ENCODE results near the gene BRPF1.

Gene BRPF1

GRCh38 chr3:9690451-9691450 lies 40.8 kb upstream of the BRPF1 start:
- intact Hi-C loops (cut with DNase I; ENCODE audit: low total_unique reads) = no loop called here
- H3K9me3 ChIP-seq = no peaks in the 10 kb centered on the region
- H3K27ac ChIP-seq = no peak overlapping the region
- peaks cover 94 to 100% (median 97%) of the 10 kb centered on the region in 3 donors for H3K36me3 ChIP-seq
- no peak for DNase-seq
- H3K4me3 ChIP-seq = no peak overlapping the region
- H3K4me1 ChIP-seq = no peaks in the 10 kb centered on the region
- H3K27me3 ChIP-seq = no peaks in the 10 kb centered on the region
- TF ChIP-seq, protein P1, sequence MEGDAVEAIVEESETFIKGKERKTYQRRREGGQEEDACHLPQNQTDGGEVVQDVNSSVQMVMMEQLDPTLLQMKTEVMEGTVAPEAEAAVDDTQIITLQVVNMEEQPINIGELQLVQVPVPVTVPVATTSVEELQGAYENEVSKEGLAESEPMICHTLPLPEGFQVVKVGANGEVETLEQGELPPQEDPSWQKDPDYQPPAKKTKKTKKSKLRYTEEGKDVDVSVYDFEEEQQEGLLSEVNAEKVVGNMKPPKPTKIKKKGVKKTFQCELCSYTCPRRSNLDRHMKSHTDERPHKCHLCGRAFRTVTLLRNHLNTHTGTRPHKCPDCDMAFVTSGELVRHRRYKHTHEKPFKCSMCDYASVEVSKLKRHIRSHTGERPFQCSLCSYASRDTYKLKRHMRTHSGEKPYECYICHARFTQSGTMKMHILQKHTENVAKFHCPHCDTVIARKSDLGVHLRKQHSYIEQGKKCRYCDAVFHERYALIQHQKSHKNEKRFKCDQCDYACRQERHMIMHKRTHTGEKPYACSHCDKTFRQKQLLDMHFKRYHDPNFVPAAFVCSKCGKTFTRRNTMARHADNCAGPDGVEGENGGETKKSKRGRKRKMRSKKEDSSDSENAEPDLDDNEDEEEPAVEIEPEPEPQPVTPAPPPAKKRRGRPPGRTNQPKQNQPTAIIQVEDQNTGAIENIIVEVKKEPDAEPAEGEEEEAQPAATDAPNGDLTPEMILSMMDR (IDR thresholded peaks at IDR 0.05) = no peak

GRCh38 chr3:9691636-9692035 lies 39.9 kb upstream of the BRPF1 start:
- no peak overlapping the region for H3K4me3 ChIP-seq
- no peak overlapping the region for H3K27ac ChIP-seq
- intact Hi-C loops (cut with DNase I; ENCODE audit: low total_unique reads) = no loop called here
- H3K36me3 ChIP-seq = peaks cover 92 to 100% (median 93%) of the 10 kb centered on the region in 3 donors
- H3K9me3 ChIP-seq = no peaks in the 10 kb centered on the region
- H3K27me3 ChIP-seq = no peaks in the 10 kb centered on the region
- TF ChIP-seq, protein P1 (IDR thresholded peaks at IDR 0.05) = no peak
- H3K4me1 ChIP-seq = no peaks in the 10 kb centered on the region
- no peak for DNase-seq

DNA sequence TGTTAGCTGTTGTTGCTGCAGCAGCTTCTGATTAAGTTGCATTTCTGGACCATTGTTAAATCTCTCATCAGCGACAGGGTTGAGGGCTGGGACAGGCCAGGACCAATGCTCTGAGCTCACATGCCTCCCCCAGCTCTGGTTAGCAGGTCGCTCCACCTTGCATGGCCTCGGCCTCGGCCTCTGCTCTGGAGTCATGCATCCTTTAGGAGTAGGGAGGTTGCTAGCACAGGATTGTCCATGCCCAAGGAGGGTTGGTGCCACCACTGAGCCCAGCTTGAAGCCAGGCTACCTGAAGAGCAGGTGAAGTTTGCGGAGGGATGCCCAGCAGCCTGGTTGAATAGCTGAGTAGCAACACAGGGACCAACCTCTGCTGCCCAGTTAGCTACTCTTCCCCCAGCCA lies 39.1 kb upstream of the BRPF1 start:
- no peaks in the 10 kb centered on the region for H3K27me3 ChIP-seq

DNA sequence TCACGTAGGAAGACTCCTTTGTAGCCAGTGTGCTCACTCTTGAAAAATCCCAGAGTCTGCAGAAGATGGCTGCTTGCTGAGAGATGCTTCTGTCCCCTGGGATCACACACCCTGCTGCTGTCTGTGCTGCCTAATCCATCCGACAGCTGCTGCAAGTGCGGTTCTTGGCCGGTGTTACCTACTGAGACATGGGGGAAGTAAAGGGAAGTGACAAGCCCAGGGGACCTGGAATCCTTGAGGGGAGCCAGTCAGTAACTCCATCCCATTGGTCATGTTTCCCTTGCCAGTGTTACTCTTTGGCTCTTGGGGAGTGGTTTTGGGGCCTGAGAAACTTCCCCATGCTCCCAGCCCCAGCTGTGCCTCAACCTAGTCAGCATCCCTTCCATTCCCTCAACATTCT lies 36.2 kb upstream of the BRPF1 start:
- DNase-seq = no peak
- peaks cover 61 to 100% (median 92%) of the 10 kb centered on the region in 3 donors for H3K36me3 ChIP-seq

More for the DNA sequence above, 39.1 kb upstream of the BRPF1 start:
- H3K27ac ChIP-seq = no peak overlapping the region
- TF ChIP-seq, protein P1 (IDR thresholded peaks at IDR 0.05) = no peak
- intact Hi-C loops (cut with DNase I; ENCODE audit: low total_unique reads) = no loop called here
- no peaks in the 10 kb centered on the region for H3K9me3 ChIP-seq
- no peaks in the 10 kb centered on the region for H3K4me1 ChIP-seq
- H3K4me3 ChIP-seq = no peak overlapping the region
- peaks cover 84 to 100% (median 92%) of the 10 kb centered on the region in 3 donors for H3K36me3 ChIP-seq
- no peak for DNase-seq

GRCh38 chr3:9695746-9696145 lies 35.8 kb upstream of the BRPF1 start:
- no peaks in the 10 kb centered on the region for H3K27me3 ChIP-seq
- TF ChIP-seq, protein P1 (IDR thresholded peaks at IDR 0.05) = no peak
- no peak for DNase-seq

More for the DNA sequence above, 36.2 kb upstream of the BRPF1 start:
- H3K4me3 ChIP-seq = no peak overlapping the region
- H3K4me1 ChIP-seq = no peaks in the 10 kb centered on the region
- no peaks in the 10 kb centered on the region for H3K9me3 ChIP-seq
- no peak overlapping the region for H3K27ac ChIP-seq
- TF ChIP-seq, protein P1 (IDR thresholded peaks at IDR 0.05) = no peak
- no peaks in the 10 kb centered on the region for H3K27me3 ChIP-seq
- intact Hi-C loops (cut with DNase I; ENCODE audit: low total_unique reads) = no loop called here

More at GRCh38 chr3:9695746-9696145, 35.8 kb upstream of the BRPF1 start:
- Histone ChIP-seq H3K36me3 (peaks cover 57 to 100% (median 92%) of the 10 kb centered on the region in 3 donors), H3K4me1 (no peaks in the 10 kb centered on the region), H3K9me3 (no peaks in the 10 kb centered on the region), H3K27ac (no peak overlapping the region), H3K4me3 (no peak overlapping the region)
- intact Hi-C loops (cut with DNase I; ENCODE audit: low total_unique reads) = no loop called here
